ENCODE measurements around the gene LGSN.

DNA sequence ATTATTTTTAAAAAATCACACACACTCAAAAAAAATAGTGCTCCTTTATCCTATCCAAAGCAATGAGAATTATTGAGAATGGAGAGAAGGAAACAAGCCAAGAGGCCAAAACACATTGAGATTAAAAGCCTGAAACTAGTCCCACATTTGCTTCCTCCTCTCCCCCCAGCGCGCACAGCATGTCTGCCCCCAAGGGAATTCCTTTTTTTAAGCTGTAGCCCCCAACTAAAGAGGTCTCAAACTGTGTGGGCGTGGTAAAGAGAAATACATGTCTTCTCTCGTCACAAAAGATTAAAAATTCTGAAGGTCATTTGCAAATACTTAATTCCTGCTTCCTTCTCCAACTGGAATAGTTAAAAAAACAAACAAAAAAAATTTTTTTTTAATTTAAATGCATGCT, 52.7 kb downstream of the LGSN start:
- TF ChIP-seq EZH2phosphoT487 (IDR thresholded peaks at IDR 0.05; ENCODE audit: borderline replicate concordance) (no peak), CTCF (conservative IDR thresholded peaks at IDR 0.05; ENCODE audit: low read length) (no peak)
